ENCODE measurements around the gene VPS4B.

VPS4B gene

DNA sequence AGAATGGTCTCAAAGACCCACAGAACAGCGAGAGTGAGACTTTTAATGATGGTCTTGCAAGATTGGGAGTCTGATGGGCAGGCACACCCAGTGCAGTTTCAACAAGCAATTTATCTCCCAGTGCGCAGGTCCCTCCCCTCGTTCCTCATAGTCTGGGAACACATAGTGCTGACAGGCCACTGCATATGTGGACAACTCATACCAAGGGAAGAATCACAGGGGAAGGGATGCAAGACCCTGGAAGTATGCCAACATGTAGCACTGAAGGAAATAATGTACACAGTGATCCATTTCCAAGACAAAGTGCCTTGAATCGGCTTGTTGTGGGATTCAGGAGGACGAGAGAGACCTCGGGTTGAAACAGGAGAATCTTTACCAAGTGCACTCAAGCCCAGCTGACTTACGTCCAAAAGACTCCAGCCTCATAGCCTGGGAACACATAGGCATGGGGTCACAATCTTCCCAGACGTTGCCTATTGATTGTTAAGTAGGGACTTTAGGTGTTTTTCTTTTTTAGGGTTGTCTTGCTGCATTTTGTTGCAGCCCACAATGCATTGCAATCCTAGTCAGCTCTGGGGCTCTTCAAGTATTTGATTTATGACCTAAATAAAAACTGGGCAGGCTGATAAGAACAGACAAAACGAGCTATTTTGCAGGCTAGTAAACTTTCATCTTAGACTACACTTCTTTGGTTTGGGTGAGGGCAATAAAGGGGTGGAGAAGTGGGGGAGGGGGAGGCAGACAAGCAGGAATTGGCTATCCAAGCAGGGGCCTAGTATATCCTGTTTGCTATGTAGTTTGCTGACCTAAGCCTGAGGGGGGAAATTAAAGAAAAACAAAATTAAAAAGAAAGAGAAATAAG, 29.8 kb upstream of the VPS4B start:
- H3K79me2 ChIP-seq (ENCODE audit: insufficient read depth, low read length), result no peaks in the 10 kb centered on the region
- no peak overlapping the region for H3K4me2 ChIP-seq (ENCODE audit: low read length)
- H3K27me3 ChIP-seq (ENCODE audit: insufficient read depth, low read length), result no peaks in the 10 kb centered on the region
- H3K36me3 ChIP-seq (ENCODE audit: insufficient read depth, low read length), result no peaks in the 10 kb centered on the region
- H3K9me3 ChIP-seq (ENCODE audit: low read length), result no peaks in the 10 kb centered on the region
- H3K27ac ChIP-seq (ENCODE audit: low read depth, low read length, poor library complexity, severe bottlenecking), result no peak overlapping the region
- H3K9ac ChIP-seq (ENCODE audit: low read length), result no peak overlapping the region
- no peak overlapping the region for H2AFZ ChIP-seq (ENCODE audit: low read length)
- no peaks in the 10 kb centered on the region for H3K4me1 ChIP-seq (ENCODE audit: insufficient read depth, low read length, severe bottlenecking)
- no peak for TF ChIP-seq EZH2 (IDR thresholded peaks at IDR 0.05; ENCODE audit: borderline replicate concordance, low read length)
- TF ChIP-seq, protein P1, sequence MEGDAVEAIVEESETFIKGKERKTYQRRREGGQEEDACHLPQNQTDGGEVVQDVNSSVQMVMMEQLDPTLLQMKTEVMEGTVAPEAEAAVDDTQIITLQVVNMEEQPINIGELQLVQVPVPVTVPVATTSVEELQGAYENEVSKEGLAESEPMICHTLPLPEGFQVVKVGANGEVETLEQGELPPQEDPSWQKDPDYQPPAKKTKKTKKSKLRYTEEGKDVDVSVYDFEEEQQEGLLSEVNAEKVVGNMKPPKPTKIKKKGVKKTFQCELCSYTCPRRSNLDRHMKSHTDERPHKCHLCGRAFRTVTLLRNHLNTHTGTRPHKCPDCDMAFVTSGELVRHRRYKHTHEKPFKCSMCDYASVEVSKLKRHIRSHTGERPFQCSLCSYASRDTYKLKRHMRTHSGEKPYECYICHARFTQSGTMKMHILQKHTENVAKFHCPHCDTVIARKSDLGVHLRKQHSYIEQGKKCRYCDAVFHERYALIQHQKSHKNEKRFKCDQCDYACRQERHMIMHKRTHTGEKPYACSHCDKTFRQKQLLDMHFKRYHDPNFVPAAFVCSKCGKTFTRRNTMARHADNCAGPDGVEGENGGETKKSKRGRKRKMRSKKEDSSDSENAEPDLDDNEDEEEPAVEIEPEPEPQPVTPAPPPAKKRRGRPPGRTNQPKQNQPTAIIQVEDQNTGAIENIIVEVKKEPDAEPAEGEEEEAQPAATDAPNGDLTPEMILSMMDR (IDR thresholded peaks at IDR 0.05; ENCODE audit: low read length), result no peak
- no peak overlapping the region for H3K4me3 ChIP-seq (ENCODE audit: low read depth, low read length, poor library complexity, severe bottlenecking)
- no peaks in the 10 kb centered on the region for H4K20me1 ChIP-seq (ENCODE audit: insufficient read depth, low read length)
- H3K9me2 ChIP-seq (ENCODE audit: low read depth, low read length), result no peaks in the 10 kb centered on the region
- no peaks in the 10 kb centered on the region for H3F3A ChIP-seq (ENCODE audit: insufficient read depth, low read length)

DNA sequence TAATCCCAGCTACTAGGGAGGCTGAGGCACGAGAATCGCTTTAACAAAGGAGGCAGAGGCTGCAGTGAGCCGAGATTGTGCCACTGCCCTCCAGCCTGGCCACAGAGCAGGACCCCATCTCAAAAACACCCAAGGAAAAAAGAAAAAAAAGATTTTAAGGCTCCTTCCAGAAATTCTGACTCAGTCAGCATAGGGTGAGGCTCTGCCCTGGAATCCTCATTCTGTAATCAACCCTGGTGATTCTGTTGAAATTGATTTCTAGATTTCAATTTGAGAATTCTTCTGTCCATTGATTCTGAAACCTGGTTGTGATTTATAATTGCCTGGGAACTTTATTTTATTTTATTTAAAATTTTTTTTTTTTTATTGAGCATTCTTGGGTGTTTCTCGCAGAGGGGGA, 27.1 kb upstream of the VPS4B start:
- no peak overlapping the region for H3K4me3 ChIP-seq (ENCODE audit: low read depth, low read length, poor library complexity, severe bottlenecking)
- no peaks in the 10 kb centered on the region for H3K36me3 ChIP-seq (ENCODE audit: insufficient read depth, low read length)
- no peak overlapping the region for H2AFZ ChIP-seq (ENCODE audit: low read length)
- H3K9me2 ChIP-seq (ENCODE audit: low read depth, low read length), result no peaks in the 10 kb centered on the region
- no peak for TF ChIP-seq EZH2 (IDR thresholded peaks at IDR 0.05; ENCODE audit: borderline replicate concordance, low read length)
- TF ChIP-seq, protein P1 (IDR thresholded peaks at IDR 0.05; ENCODE audit: low read length), result no peak
- H3K4me1 ChIP-seq (ENCODE audit: insufficient read depth, low read length, severe bottlenecking), result peaks cover 6% of the 10 kb centered on the region
- H4K20me1 ChIP-seq (ENCODE audit: insufficient read depth, low read length), result no peaks in the 10 kb centered on the region
- H3K79me2 ChIP-seq (ENCODE audit: insufficient read depth, low read length), result no peaks in the 10 kb centered on the region
- H3K9me3 ChIP-seq (ENCODE audit: low read length), result no peaks in the 10 kb centered on the region
- no peaks in the 10 kb centered on the region for H3K27me3 ChIP-seq (ENCODE audit: insufficient read depth, low read length)
- no peaks in the 10 kb centered on the region for H3F3A ChIP-seq (ENCODE audit: insufficient read depth, low read length)
- H3K9ac ChIP-seq (ENCODE audit: low read length), result no peak overlapping the region
- no peak overlapping the region for H3K27ac ChIP-seq (ENCODE audit: low read depth, low read length, poor library complexity, severe bottlenecking)
- H3K4me2 ChIP-seq (ENCODE audit: low read length), result no peak overlapping the region

DNA sequence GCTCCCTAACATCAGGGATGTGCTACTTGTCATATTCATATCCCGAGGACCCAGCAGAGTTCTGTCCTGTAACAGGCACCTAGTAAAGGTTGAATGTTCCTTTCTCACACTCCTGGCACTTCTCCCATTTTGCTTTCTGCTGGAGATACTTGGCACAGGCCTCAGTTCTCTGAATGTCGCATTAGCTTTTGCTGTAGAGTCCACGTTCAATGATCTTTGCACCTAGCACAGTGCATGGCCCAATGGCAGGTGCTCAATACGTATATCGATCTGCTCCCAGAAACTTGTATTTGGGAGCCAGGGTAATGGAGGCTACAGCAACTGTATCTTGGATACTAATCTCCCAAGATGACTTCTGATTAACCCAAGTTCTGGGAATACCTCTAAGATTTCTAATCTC, 24.8 kb upstream of the VPS4B start:
- H3K27ac ChIP-seq (ENCODE audit: low read depth, low read length, poor library complexity, severe bottlenecking), result no peak overlapping the region
- TF ChIP-seq EZH2 (IDR thresholded peaks at IDR 0.05; ENCODE audit: borderline replicate concordance, low read length), result no peak
- TF ChIP-seq, protein P1 (IDR thresholded peaks at IDR 0.05; ENCODE audit: low read length), result no peak
- no peaks in the 10 kb centered on the region for H3K36me3 ChIP-seq (ENCODE audit: insufficient read depth, low read length)

More for the DNA sequence above, 24.8 kb upstream of the VPS4B start:
- no peaks in the 10 kb centered on the region for H3K79me2 ChIP-seq (ENCODE audit: insufficient read depth, low read length)
- no peaks in the 10 kb centered on the region for H4K20me1 ChIP-seq (ENCODE audit: insufficient read depth, low read length)
- no peaks in the 10 kb centered on the region for H3K9me3 ChIP-seq (ENCODE audit: low read length)
- no peaks in the 10 kb centered on the region for H3F3A ChIP-seq (ENCODE audit: insufficient read depth, low read length)
- H3K4me2 ChIP-seq (ENCODE audit: low read length), result no peak overlapping the region
- H3K27me3 ChIP-seq (ENCODE audit: insufficient read depth, low read length), result no peaks in the 10 kb centered on the region
- no peak overlapping the region for H3K4me3 ChIP-seq (ENCODE audit: low read depth, low read length, poor library complexity, severe bottlenecking)
- peaks cover 8% of the 10 kb centered on the region for H3K4me1 ChIP-seq (ENCODE audit: insufficient read depth, low read length, severe bottlenecking)
- no peak overlapping the region for H3K9ac ChIP-seq (ENCODE audit: low read length)
- no peaks in the 10 kb centered on the region for H3K9me2 ChIP-seq (ENCODE audit: low read depth, low read length)
- H2AFZ ChIP-seq (ENCODE audit: low read length), result no peak overlapping the region
